ENCODE results near the gene CACNA1I. TPM values are rescaled to one million over a fixed set of nuclear protein-coding genes. Genes with fewer than 3 reads are reported as not detected.

The CACNA1I gene
- total and polyA plus RNA-seq, 2 of the 8 experiments (the other 6 are each of a cell fraction or from before 2014, with no cell fraction given) = 0.77 to 1.2 TPM

DNA sequence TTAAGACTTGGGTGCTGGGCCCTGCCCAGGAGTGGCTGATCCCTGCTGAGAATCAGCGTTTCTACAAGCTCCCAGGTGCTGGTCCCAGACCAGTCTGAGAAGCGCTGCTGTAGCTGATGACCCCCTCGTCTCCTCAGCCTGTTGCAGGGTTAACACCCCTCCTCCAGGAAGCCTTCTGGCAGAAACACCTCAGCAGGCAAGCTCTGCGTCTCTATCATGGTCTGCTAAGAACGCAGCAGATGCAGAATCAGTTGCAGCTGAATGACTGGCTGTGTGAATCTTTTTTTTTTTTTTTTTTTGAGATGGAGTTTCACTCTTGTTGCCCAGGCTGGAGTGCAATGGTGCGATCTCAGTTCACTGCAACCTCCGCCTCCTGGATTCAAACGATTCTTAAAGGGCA lies 132.5 kb downstream of the CACNA1I start:
- no peak overlapping the region for H2BK12ac ChIP-seq (ENCODE audit: low read depth, low read length)
- H3K23ac ChIP-seq (ENCODE audit: insufficient read length) = no peak overlapping the region
- FAIRE-seq (no peak), DNase-seq (ENCODE audit: low read depth in 1 of 2, low spot score in 2 of 2) (no peak)
- no peak overlapping the region for H3K27ac ChIP-seq (ENCODE audit: low read depth, low read length)
- no peaks in the 10 kb centered on the region for H4K20me1 ChIP-seq (replicated peaks in 1 of 2; ENCODE audit: control insufficient read depth in 1 of 2, insufficient read depth in 2 of 2, low read length in 2 of 2)
- H3K27me3 ChIP-seq (replicated peaks in 1 of 4; ENCODE audit: control insufficient read depth in 3 of 4, extremely low read depth in 1 of 4, insufficient read depth in 3 of 4, low read length in 3 of 4) = no peaks in the 10 kb centered on the region
- no peak overlapping the region for H2BK20ac ChIP-seq (ENCODE audit: low read length)
- H3K18ac ChIP-seq (ENCODE audit: extremely low read depth, low read length) = no peak overlapping the region
- H3K79me2 ChIP-seq (ENCODE audit: control insufficient read depth in 1 of 2, insufficient read depth in 2 of 2, low read length in 2 of 2) = no peaks in the 10 kb centered on the region
- TF ChIP-seq SP4 (IDR thresholded peaks at IDR 0.05; ENCODE audit: low read length) = no peak
- TF ChIP-seq POLR2A (IDR thresholded peaks at IDR 0.05; ENCODE audit: control extremely low read depth in 1 of 2, low read depth in 2 of 2, low read length in 2 of 2) = no peak
- no peak for TF ChIP-seq RXRA (IDR thresholded peaks at IDR 0.05; ENCODE audit: insufficient read depth, low read depth, low read length)
- no peak for TF ChIP-seq HDAC2 (IDR thresholded peaks at IDR 0.05; ENCODE audit: borderline replicate concordance in 1 of 2, low read depth in 2 of 2, low read length in 2 of 2)
- TF ChIP-seq SRF (IDR thresholded peaks at IDR 0.05; ENCODE audit: low read depth, low read length) = no peak
- no peak for TF ChIP-seq KDM5A (IDR thresholded peaks at IDR 0.05; ENCODE audit: low read length)
- TF ChIP-seq, protein P1, sequence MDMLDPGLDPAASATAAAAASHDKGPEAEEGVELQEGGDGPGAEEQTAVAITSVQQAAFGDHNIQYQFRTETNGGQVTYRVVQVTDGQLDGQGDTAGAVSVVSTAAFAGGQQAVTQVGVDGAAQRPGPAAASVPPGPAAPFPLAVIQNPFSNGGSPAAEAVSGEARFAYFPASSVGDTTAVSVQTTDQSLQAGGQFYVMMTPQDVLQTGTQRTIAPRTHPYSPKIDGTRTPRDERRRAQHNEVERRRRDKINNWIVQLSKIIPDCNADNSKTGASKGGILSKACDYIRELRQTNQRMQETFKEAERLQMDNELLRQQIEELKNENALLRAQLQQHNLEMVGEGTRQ (IDR thresholded peaks at IDR 0.05; ENCODE audit: low read length) = no peak
- no peak for TF ChIP-seq RBBP5 (IDR thresholded peaks at IDR 0.05; ENCODE audit: borderline replicate concordance, low read depth, low read length)
- TF ChIP-seq SP1 (IDR thresholded peaks at IDR 0.05; ENCODE audit: low read depth, low read length) = no peak
- TF ChIP-seq PHF8 (conservative IDR thresholded peaks at IDR 0.05; ENCODE audit: low read depth, low read length) = no peak
- TF ChIP-seq POLR2AphosphoS5 (IDR thresholded peaks at IDR 0.05; ENCODE audit: low read depth, low read length) = no peak
- no peak for TF ChIP-seq TCF12 (IDR thresholded peaks at IDR 0.05; ENCODE audit: low read depth, low read length)
- no peaks in the 10 kb centered on the region for H3K9me3 ChIP-seq (ENCODE audit: insufficient read depth in 2 of 2, low read depth in 1 of 2, low read length in 1 of 2)
- POLR2A ChIA-PET (ENCODE audit: partially characterized antibody) = no interaction called here
- H3K14ac ChIP-seq (ENCODE audit: insufficient read length) = no peak overlapping the region
- no peak overlapping the region for H3K4me3 ChIP-seq (ENCODE audit: extremely low read depth in 1 of 4, insufficient read depth in 2 of 4, low read depth in 3 of 4, low read length in 4 of 4)
- H2AK5ac ChIP-seq (ENCODE audit: low read depth, low read length) = no peak overlapping the region
- no peaks in the 10 kb centered on the region for H3K79me1 ChIP-seq (ENCODE audit: low read depth, low read length)
- no peak overlapping the region for H2BK5ac ChIP-seq (ENCODE audit: low read depth, low read length)
- peaks cover 0 to 2% (median 0%) of the 10 kb centered on the region in 4 experiments; a peak in 2 of 8 replicates for H3K36me3 ChIP-seq (ENCODE audit: control insufficient read depth in 2 of 4, insufficient read depth in 4 of 4, low read length in 3 of 4)
- no peak overlapping the region for H2AFZ ChIP-seq (ENCODE audit: low read length)
- H3K4me1 ChIP-seq (replicated peaks in 1 of 4; ENCODE audit: control insufficient read depth in 3 of 4, insufficient read depth in 4 of 4, low read length in 3 of 4) = peaks cover 0 to 6% (median 3%) of the 10 kb centered on the region in 4 experiments; a peak in 3 of 7 replicates
- peak overlapping the region; percentile 48; the same call in 1 of the 2 replicates for H4K8ac ChIP-seq (ENCODE audit: extremely low read depth, insufficient read depth, low read length)
- no peak overlapping the region for H3K4ac ChIP-seq (replicated peaks; ENCODE audit: insufficient read length, low read depth, low read length)
- no peak overlapping the region for H2BK120ac ChIP-seq (replicated peaks; ENCODE audit: low read depth, low read length)
- no peak overlapping the region for H3K4me2 ChIP-seq (ENCODE audit: insufficient read depth in 1 of 2, low read depth in 2 of 2, low read length in 2 of 2)
- 79% methylated on average over 5 of the region's 8 CpGs; no CpG with 5 or more reads in 1 of the 2 experiments for WGBS, 2 experiments (ENCODE audit: extremely low coverage in 1 of 2, insufficient coverage in 1 of 2, insufficient read length in 1 of 2, insufficient replicate concordance in 2 of 2, low coverage in 1 of 2, low lambda C conversion rate in 2 of 2, missing lambda C conversion rate in 1 of 2)
- CTCF ChIA-PET (ENCODE audit: partially characterized antibody) = interaction anchor here (1.2 to 1.6 kb wide), 3 partner anchors 13 to 104 kb away, joined by 6 to 7 read pairs (median 7); no protein-coding TSS in a partner anchor
- H3K56ac ChIP-seq (replicated peaks; ENCODE audit: insufficient read length, low read depth, low read length) = no peak overlapping the region
- no peak overlapping the region for H3K9ac ChIP-seq (replicated peaks in 1 of 4; ENCODE audit: extremely low read depth in 1 of 4, low read depth in 3 of 4, low read length in 3 of 4)
- H3K23me2 ChIP-seq (ENCODE audit: low read depth, low read length) = no peaks in the 10 kb centered on the region; the same call in 1 of the 2 replicates
- no peak overlapping the region for H4K91ac ChIP-seq (replicated peaks; ENCODE audit: insufficient read length, low read length)
- no peak overlapping the region for H4K5ac ChIP-seq (ENCODE audit: insufficient read length, low read depth, low read length)
- H2BK15ac ChIP-seq (ENCODE audit: low read length) = no peak overlapping the region
